ENCODE measurements around the gene GNB2.
A peak's percentile ranks its signal among the peaks of the same experiment; 100 is the strongest.
"Not testable (repeated sequence)": the region's sequence is repeated elsewhere in the genome, so short reads cannot be mapped to it uniquely, and the experiment has no call there.

GNB2 gene

DNA sequence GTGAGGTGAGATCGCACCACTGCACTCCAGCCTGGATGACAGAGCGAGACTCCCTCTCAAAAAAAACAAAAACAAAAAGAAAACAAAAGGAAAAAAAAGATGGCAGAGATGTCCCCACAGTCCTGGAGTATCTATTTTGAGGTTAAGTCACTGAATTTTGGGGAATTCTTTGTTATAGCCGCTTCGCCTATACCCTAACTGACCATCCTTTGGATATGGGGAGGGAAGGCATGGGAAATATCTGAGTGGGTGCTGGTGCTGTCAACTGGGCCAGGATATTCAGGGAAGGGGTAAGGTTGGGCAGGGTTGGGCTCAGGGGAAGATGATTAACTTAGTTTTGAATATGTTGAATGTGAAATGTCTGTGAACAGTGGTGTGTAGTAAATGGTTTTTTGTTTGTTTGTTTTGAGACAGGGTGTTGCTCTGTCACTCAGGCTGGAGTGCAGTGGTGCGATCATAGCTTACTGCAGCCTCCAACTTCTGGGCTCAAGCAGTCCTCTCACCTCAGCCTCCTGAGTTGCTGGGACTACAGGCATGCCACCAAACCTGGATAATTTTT, 8.3 kb upstream of the GNB2 start:
- no peak for DNase-seq

DNA sequence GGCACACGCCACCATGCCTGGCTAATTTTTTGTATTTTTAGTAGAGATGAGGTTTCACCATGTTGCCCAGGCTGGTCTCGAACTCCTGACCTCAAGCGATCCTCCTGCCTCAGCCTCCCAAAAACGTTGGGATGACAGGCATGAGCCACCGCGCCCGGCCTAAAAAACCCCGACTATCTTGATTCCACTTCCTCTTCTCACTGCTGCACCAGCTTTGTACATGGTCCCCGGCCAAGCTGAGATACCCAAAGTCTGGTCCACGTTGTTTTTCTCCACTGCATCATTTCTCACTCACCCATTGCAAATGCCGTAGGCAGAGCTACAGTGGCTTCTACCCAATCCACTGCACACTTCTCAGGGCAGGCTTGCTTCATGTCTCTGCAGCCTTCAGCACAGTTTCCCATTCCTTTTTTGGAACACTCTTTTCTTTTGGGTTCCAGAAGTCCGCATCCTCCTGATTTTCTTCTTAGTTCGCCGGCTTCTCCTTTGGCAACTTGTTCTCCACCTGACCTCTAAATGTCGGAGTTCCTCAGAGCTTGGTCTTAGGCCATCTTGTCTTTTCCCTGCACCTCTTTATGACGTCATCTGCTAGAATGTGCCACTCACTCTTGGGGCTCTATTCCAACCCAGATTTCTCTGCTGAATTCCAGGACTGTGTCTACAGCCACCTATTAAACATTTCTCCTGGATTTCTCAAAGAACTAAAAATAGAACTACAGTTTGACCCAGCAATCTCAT, 6.0 kb upstream of the GNB2 start:
- DNase-seq: no peak

DNA sequence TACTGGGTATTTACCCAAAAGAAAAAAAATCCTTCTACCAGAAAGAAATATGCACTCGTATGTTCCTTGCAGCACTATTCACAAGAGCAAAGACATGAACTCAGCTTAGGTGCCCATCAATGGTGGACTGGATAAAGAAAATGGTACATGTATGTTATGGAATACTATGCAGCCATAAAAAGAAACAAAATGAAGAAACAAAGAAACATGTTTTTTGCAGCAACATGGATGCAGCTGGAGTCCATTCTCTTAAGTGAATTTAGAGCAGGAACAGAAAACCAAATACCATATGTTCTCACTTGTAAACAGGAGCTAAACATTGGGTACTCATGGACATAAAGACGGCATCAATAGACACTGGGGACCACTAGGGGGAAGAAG, 5.5 kb upstream of the GNB2 start:
- no peak for DNase-seq

DNA sequence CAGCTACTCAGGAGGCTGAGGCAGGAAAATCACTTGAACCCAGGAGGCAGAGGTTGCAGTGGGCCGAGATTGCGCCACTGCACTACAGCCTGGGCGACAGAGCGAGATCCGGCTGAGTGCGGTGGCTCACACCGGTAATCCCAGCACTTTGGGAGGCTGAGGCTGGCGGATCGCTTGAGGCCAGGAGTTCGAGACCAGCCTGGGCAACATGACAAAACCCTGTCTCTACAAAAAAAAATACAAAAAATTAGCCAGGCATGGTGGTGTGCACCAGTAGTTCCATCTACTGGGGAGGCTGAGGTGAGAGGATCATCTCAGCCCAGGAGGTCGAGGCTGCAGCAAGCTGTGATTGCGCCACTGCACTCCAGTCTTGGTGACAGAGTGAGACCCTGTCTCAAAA, 4.4 kb upstream of the GNB2 start:
- not testable (repeated sequence) for DNase-seq

DNA sequence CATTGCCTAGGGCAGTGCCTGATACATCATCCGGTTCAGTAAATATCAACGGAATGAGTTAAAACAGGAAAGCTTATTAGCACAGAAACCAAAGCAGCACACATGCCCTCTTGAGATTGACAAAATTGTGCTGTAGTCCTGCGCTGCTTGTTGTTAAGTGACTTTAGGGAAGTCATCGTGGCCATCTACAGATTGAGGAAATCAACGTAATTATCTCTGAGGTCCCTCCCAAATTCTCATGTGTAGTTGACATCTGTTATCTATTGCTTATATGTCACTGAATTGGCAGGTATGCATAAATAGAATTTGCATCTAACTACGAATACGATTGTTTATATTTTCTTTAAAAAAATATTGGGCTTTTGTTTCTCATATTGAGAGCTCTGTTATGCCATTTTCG, 3.5 kb upstream of the GNB2 start:
- no peak for DNase-seq

DNA sequence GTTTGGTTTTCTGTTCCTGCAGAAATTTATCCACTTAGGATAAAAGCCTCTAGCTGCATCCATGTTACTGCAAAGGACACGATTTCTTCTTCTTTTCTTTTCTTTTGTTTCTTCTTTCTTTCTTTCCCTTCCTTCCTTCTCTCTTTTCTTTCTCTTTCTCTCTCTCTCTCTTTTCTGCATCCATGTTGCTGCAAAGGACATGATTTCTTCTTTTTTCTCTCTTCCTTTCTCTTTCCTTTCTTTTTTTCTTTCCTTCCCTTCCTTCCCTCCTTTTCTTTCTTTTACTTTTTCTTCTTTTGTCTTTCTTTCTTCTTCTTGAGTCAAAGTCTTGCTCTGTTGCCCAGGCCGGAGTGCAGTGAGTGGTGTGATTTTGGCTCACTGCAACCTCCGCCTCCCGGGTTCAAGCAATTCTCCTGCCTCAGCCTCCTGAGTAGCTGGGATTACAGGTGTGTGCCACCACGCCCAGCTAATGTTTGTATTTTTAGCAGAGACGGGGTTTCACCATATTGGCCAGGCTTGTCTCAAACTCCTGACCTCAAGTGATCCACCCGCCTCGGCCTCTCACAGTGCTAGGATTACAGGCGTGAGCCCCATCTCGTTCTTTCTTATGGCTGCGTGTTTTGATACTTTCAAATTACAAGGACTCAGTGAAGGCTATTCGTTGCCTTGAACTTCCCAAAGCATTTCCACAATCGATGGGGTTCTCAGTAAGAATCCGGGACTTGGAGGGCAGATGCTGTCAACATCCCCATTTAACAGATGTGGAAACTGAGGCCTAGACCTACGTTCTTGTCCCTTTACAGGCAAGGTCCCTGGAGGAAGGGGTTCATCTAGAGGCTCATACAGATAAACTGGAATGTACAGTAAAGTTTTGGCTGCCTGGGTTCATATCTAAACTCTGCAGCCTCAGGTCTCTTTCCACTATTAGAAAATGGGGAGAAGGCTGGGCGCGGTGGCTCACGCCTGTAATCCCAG, 1.9 kb upstream of the GNB2 start:
- no peak for DNase-seq

DNA sequence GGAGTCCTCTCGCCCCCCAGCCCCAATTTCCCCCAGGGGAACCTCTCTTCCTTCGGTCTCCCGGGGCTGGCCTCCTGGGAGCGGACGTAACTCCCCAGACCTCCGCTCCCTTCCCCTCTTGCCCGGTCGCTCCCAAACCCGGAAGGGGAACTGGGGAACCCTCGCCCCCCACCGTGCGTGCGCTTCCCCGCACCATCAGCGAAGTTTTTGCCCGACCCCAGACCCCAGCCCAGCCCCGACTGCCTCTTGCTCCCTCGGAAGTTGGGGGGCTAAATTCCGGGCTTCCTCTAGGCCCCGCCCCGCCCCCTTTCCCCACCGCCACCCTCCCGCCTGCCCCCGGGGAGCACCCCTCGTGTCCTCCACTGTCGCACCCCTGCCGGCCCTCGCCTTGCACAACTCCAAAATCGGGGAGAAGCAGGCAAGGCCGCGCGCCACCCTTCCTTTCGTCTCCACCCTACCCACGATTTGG, 436 bp downstream of the GNB2 start:
- peak in 1 of 2 experiments; percentile 19 for DNase-seq

DNA sequence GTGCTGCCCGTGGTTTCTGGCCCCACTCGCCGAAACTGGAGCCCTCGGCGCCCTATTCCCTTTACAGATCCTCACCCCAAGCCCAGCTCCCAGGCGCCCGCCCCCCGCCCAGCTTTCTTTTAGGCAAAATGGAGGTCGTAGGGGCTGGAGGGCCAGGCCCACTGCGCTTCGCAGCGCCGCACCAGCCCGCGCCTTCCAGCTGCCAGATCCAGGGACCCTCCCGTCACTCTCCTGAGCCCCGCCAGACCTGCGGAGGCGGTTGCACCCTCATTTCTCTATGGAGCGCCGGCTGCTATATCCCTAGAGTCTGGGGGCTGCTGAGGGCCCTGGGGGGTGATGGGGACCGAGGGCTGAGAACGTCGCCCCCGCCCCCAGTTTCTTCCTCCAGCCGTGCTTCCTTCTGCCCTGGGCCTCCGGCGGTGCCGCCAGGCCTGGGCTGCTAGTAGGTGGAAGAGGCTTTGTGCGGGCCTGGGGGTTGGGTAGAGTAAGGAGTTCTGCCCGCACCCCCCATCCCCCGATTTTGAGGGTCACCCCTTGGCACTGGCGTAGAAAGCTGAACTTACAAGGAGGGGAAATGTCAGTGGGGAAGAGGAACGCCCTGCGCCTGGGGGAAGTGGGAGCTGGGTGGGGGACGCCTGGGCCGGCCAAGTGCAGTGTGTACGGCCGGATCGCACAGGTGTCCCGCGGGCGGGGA, 1.0 kb downstream of the GNB2 start:
- DNase-seq: peak in 1 of 2 experiments; percentile 40

DNA sequence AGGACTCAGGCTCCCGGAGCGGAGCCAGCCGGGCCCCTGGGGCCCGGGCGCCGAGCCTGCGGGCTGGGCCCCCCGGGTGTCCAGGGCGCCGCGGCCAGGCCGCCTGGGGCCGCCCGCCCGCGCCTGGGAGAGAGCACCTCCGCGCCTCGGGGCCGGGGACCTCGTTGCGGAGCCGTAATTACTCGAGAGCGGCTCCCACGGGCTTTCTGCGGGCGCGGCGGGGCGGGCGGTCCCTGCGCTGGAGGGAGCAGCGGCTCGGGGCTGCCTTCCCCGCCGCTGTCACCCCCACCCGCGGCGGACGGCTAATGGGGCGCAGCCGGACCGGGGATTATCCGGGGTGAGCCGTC, 1.5 kb downstream of the GNB2 start:
- no peak for DNase-seq

DNA sequence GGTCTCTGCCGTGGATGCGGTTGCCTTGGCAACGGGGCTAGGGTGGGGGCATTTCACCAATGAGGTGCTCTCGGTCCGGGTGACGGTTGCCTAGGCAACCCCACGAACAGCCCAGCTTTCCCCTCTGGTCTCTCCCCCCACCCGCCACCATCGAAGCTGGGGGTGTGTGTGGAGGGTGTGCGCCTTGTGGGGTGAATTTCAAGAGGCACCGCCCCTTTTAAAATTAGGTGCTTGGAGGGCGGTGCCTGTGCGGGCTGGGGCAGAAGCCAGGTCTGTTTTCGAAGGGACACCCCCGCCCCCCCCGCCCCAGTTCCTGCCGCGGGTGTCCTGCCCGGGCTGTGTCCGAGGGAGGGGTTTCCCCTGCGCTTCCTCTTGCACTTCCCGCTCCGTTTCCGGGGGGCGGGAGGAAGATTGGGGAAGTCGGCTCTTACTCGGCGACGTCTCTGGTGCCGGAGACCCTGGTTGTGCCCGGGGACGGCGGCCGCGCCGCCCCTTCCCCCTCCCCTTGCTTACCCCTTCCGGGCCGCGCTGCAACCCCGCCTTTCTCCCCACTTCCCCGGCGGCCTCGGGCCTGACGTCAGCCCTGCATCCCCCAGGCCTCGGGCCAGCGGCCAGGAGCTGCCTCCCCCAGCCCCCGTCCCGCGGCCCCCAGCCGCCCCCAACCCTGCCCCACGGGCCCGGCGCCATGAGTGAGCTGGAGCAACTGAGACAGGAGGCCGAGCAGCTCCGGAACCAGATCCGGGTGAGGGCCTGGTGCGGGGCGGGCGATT, 2.2 kb downstream of the GNB2 start:
- peak; percentile 47 to 76 for DNase-seq

DNA sequence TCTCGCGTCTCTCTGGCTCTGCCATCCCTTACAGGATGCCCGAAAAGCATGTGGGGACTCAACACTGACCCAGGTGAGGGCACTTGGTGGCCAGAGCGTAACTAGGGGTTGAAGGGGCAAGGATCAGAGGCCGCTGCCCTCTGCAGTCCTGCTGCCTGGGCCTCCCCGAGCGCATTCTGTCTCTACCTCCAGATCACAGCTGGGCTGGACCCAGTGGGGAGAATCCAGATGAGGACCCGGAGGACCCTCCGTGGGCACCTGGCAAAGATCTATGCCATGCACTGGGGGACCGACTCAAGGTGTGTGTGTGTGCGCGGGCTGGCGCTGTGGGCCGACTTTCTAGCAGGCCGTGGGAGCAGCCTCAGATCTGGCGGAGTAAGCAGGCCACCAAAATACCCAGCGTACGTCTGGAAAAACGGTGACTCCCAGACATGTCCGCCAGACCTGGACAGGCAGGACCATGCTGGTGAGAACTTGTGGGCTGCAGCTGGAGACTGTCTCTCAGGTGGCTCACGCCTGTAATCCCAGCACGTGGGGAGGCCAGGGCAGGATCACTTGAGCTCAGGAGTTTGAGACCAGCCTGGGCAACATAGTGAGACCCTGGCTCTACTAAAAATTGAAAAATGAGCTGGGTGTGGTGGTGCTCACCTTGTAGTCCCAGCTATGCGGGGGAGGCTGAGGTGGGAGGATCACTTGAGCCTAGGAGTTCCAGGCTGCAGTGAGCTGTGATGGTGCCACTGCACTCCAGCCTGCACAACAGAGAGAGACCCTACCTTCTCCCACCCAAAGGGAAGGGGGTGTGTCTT, 3.2 kb downstream of the GNB2 start:
- DNase-seq: no peak

DNA sequence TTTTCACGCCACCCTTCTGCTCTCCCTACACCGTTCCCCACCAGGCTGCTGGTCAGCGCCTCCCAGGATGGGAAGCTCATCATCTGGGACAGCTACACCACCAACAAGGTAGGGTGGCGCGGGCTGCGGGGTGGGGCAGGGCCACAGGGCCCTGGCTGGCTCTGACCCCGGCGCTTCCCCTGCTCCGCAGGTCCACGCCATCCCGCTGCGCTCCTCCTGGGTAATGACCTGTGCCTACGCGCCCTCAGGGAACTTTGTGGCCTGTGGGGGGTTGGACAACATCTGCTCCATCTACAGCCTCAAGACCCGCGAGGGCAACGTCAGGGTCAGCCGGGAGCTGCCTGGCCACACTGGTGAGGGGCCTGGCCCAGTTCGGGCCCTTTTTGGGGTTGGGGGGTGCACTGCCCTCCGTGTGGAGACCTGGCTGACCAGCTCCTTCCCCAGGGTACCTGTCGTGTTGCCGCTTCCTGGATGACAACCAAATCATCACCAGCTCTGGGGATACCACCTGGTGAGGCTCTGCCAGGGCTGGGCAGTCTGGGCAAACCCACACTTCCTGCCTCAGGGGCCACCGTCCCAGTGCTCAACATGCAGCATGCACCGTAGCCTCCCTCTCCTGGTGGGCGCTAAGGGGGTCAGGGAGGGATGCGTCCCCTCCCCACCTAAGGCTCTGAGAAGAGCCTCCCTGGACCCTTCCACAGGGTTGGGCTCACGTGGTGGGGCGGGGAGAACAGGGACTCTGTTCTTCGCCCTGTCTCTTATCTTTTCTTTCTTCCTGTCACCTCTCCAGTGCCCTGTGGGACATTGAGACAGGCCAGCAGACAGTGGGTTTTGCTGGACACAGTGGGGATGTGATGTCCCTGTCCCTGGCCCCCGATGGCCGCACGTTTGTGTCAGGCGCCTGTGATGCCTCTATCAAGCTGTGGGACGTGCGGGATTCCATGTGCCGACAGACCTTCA, 4.0 kb downstream of the GNB2 start:
- no peak for DNase-seq

DNA sequence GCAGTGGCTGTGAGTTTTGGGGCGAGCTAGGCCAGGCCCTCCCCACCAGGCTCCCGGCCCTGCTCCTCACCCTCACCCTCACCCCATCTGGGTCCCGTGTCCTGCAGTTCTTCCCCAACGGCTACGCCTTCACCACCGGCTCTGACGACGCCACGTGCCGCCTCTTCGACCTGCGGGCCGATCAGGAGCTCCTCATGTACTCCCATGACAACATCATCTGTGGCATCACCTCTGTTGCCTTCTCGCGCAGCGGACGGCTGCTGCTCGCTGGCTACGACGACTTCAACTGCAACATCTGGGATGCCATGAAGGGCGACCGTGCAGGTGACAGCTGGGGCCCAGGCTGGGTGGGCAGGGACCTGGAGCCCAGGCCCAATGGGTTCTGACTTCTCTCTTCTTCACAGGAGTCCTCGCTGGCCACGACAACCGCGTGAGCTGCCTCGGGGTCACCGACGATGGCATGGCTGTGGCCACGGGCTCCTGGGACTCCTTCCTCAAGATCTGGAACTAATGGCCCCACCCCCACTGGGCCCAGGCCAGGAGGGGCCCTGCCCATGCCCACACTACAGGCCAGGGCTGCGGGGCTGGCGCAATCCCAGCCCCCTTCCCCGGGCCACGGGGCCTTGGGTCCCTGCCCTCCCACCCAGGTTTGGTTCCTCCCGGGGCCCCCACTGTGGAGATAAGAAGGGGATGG, 4.9 kb downstream of the GNB2 start:
- DNase-seq: no peak

DNA sequence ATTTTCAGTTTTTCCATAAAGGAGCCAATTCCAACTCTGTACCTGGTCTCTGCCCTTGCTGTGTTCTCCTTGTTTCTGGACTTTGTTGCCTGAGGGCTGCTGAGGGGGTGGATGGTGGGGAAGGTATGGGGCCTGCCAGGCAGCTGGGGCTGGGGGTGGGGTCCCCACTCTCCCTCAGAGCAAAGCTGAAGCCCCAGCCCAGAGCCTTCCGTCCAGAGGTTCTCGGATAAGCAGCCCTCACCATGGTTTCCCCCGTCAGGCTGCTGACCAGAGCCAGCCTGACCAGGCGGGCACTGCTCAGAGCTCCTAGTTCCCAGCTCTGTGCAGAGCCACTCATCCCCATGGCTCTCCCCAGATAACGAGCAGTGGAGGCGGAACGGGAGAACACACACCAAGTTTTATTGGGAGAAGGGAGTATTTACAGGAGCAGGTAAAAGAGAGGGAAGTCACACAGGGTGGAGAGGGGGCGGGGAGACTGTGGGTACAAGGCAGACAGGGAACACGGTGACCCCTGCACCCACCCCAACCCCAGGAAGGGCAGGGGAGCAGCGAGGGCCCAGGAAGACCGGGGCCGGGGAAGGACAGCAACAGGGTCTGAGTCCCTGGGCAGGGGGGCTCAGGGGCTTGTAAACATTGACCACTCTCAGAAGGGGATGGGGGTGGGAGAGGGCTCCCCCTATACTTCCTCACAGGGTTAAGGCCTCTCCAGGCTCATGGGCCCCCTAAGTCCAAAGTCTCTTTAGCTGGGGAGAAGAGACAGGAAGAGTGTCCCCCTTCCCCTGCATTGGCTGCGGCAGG, 5.8 kb downstream of the GNB2 start:
- DNase-seq: no peak

DNA sequence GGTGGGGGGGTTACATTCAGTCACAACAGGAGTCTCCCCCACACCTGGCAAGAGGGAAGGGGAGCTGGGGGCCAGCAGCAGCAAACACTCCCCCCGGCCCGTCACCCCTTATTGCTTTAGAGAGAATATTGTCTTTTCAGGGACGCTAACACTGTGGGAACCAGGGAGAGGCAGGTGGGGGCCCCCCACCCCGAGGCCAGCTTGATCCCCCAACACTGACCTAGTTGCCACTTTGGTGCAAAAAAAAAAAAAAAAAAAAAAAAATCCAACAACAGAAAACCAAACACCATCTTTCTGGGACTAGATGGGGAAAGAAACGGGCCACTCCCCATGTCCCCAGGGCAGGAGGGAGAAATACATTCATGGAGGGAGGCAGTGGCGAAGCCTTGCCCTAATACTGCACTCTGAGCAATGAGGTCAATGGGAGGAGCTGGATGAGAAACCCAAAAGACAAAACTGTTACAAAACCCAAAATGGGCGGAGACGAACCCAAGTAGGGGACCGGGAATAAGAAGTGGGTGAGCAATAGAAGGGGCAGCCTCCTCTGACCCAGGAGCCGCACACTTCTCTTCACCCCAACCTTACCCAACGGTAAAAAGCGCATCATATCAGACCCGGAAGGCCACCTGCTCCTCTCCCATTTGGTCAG, 6.5 kb downstream of the GNB2 start:
- no peak for DNase-seq

DNA sequence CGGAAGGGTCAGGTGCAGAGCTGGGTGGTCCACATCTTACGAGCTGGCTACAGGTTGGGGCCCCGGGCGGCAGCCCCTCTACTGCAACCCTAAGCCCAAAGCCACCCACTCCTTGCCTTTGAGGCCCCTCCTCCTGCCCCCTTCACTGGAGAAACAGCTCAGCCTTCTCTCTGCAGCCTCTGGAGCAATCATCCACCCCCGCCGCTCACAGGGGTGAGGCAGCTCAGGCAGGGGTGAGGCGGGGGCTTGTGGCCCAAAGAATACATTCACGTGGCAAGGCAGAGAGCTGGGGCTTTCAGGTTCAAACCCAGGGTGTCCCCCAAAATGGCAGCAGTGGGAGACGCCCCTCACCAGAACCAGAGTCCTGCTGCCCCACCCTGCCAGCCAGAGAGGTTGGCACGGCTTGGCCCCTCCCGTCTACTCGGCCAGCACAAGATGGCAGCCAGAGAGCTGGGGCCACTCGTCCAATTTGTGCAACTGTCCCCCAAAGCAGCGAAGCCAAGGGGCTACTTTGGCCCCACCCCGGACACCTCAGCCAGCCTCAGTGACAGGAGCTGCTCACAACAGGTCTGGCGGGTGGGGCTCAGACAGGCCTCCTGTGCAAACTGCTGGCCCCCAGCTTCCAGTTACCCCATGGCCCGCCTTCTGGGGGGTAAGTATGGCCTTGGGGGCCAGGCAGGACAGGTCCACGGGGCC, 7.2 kb downstream of the GNB2 start:
- DNase-seq: no peak

DNA sequence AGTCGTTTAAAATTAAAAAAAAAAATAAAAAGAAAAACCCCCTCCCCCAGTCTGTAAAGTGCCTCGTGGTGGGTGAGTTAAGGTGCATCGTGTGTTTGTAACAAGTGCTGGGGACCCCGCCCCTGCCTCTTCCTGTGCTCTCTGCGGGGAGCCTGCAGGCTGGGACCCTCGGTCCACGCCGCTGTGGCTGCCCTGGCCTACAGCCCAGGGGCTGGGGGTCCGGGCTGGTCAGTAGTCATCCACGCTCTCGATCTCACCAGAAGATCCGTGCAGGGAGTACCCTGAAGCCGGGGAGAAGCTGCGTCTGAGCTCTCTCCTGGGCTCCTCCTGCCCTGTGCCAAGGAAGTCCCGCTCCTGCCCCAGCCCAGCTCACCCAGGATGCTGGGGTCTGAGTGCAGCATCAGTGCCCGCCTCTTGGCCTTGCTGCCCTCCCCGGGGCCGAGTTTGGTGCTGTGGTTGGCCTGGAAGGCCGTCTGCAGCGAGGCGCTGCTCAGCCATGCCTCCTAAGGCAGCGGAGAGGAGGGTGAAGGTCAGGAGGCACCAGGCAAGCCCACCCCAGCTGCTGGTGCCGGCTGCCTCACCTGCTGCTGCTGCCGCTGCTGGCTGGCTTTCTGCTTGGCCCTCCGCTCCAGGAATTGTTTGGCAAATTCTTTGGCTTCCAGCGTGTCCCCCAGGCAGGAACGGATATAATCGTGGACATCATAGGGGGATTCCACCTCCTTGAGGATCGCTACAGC, 8.1 kb downstream of the GNB2 start:
- DNase-seq: no peak
